ENCODE measurements around the gene PAFAH1B1.
"Not testable (repeated sequence)": the region's sequence is repeated elsewhere in the genome, so short reads cannot be mapped to it uniquely, and the experiment has no call there.

The PAFAH1B1 gene

DNA sequence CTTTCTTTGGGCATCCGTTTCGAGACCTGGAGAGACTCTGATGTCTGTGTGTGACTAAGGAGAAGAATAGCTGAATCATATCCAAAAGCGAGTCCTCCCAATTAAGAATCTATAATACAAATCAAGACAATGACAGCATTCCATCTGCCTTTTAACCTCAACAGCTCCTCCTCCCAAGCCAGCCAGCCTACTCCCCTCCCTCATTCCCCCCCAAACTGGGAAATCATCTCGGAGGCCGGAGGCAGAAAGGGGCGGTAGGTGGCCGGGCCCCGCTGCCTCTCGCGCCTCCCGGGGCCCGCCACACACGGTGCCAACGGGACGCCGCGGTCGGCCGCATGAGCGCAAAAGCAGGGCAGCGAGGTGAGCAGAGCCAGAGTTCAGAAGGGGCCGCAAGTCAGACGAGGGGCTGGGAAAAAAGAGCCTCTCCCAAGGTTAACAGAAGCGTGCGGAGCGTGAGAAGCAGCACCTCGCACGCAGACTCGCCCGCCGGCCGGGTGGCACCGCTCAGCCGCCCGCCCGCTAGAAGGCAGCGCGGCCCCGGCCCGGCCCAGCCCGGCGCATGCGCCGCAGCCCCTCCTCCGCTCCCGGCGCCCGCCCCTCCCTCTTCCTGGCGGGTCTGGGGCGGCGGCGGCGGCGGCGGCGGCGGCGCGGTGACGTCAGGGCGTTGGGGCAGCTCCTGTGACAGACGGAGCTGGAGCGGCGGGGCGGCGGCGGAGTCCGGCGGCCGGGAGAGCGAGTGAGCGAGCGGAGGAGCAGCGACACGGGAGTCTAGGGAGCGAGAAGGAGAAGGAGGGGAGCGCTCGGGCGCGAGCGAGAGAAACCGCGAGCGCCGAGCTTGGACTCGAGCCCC is at the start of gene PAFAH1B1:
PAFAH1B1 (plus strand) TSS at position 684 of the 850 bp plus-strand sequence. CDS start 44,635 bp downstream, outside the sequence.
- peak; percentile 92 to 93 for DNase-seq

DNA sequence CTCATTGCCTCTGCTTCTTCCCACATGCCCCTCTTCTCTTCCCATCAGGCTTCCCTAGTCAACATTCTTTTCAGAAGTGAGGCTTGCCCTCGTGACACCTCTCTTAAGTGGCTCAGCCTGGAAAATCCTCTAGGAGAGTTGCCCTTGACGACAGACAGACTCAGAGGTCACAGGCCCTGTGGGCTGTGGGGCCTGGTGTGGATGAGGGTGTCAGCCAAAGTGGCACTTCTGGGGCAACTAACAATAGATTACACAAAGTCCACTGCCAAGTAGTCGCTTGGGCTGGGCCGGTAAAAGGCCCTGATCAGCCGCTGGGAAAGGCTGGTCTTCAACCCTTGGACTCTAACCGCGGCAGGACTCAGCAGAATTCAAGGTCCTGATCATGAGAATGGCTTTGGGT is 48.1 kb upstream of the PAFAH1B1 start:
- no peak for DNase-seq

DNA sequence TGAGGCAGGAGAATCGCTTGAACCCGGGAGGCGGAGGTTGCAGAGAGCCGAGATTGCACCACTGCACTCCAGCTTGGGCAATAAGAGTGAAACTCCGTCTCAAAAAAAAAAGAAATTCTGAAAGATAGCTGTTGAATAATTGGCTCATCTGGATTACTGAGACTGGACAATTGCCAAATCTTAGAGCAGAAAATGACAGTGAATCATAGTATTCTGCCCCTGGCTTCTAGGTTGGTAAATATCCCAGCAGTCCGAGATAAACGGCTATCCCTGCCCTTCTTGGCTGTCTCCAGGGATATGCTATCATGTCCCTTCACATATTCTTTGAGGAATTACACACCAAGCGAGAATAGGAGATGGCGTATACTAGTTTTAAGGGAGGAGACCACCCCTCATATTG is 46.3 kb upstream of the PAFAH1B1 start:
- DNase-seq = no peak

DNA sequence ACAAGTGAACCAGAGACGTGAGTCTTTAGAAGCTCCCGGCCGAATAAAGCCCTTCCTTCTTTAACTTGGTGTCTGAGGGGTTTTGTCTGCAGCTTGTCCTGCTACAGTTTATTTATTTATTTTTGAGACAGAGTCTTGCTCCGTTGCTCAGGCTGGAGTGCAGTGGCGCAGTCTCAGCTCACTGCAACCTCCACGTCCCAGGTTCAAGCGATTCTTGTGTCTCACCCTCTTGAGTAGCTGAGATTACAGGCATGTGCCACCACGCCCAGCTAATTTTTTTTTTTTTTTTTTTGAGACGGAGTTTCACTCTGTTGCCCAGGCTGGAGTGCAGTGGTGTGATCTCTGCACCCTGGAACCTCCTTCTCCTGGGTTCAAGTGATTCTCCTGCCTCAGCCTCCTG is 45.4 kb upstream of the PAFAH1B1 start:
- not testable (repeated sequence) for DNase-seq

DNA sequence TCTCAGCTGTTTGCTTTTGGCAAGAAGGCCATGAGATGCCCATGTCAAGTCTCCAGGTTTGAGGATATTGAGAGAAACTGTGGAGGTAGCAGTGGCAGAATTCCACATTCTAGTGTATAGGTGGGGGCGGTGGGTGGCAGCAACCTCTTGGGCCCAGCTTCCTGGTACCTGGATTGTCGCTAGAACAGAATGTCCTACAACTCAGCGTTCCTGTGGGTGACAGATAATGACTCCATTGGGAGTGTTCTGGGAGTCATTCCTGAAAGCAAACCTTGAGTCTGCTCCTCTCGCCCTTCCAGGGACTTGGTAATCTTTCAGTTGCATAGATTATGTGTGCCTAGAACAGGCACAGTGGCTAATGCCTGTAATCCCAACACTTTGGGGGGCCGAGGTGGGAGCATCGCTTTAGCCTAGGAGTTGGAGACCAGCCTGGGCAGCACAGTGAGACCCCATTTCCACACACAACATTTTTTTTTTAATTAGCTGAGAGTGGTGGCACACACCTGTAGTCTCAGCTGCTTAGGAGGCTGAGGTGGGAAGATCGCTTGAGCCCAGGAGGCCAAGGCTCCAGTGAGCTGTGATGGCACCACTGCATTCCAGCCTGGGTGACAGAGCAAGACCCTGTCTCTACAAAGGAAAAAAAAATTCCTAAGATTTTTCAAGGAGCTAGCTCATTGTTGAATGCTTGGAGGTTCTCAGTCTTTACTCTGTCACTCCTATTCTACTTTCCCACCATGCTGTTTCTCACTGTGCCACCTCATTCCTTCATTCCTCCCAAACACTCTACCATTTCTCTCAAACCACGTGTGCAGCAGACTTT is 43.9 kb upstream of the PAFAH1B1 start:
- DNase-seq = no peak

DNA sequence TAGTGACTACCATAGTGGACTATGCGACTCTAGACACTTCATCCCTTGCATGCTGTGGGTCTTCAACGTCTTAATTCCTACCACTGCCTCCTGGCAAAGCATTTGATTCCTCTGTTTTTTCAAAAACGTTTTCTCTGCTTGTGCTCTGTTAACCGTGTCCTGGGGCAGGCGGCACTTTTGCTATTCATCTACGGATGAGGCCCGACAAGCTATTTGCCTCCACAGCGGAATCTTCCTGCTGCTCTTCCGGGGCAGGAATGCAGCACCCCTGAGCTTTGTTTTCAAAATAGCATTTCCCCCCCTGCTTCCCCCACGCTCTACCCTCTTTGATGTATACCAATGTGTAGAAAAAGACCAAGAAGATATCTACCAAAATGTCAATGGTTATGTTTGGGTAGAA is 42.0 kb upstream of the PAFAH1B1 start:
- no peak for DNase-seq

DNA sequence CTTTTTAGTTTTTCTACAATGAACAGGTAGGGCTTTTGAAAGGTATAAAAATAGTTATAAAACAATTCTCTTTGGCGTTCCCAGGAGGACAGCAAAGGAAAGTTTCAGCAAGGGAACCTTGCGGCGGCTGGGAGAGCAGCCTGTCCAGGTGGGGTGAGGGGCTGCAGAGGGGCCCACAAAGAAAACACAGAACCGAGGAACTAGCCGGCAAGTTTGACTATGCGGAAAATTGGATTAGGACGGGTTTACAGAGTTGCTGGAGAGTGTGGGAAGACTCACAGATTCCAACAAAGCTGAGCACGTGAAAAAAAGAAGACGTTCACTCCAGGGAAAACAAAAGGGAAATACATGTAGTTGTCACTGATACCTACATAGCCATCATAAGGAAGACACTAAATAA is 41.5 kb upstream of the PAFAH1B1 start:
- no peak for DNase-seq

DNA sequence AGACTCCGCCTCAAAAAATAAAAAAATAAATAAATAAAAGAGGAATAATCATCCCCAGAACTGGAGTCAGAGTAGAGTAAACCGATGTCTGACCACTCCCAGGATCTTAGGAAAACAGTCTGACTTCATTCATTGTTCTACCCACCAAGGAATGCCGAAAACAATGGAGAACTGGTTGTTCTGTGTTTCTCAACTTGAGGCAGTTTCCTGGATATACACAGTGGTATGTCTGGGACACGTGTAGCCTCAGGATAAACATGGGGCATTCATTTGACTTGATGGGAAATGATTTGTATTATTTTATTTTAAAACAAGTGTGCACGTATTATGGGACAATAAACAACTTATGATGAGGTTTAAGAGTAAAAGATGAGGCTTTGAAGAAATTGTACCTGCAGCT is 32.8 kb upstream of the PAFAH1B1 start:
- no peak for DNase-seq

DNA sequence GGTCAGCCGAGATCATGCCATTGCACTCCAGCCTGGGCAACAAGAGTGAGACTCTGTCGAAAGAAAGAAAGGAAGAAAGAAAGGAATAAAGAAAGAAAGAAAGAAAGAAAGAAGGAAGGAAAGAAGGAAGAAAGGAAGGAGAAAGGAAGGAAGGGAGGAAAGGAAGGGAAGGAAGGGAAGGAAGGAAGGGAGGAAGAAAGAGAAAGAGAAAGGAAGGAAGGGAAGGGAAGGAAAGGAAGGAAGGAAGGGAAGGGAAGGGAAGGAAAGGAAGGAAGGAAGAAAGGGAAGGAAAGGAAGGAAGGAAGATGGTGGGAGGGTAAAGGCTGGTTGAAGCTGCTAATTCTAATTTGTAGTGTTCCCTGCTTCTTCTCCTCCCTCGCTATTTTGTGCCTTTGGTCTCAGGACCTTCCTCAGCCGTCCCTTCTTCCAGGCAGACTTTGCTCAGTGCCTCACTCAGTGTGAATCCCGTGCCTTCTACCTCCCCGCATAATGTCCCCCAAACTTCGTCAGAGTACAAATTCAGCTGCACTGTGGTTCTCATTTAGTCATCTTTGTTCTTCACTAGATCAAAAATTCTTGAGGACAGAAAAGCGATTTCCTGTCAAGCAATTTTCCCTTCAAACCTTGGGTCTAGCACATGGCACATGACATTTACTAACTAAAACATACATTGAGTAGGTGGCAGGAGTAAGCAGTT is 31.1 kb upstream of the PAFAH1B1 start:
- no peak for DNase-seq

DNA sequence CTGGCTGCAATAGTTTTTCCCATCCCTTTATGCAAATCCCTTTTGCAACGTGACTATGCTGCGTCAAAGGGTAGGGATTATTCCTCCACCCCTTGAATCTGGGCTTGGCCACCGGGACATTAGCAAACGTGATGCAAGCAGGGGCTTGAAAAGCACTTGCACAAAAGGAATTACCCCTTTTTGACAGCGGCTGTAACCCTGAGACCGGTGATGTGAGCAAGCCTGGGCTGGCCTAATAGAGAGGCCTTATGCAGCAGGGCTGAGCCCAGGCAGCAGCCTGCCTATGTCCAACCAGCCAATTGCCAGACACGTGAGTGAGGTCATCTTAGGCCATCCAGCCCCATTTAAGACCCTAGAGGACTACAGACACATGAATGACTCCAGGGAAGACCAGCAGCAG is 30.4 kb upstream of the PAFAH1B1 start:
- no peak for DNase-seq

DNA sequence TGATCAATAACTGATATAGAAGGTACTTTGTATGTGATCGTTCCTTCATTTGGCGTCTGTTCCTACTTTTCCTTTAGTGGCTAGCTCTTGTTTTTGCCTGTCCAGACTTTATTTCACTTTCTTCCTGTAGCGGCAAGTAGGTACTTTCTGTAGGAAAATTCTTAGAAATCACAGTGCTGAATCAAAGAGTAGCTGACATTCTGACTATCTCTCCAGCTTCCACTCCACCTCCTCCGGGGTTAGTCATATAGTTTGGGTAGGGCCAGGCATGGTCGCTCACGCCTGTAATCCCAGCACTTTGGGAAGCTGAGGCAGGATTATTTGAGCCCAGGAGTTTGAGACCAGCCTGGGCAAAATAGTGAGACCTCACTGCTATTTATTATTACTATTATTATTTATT is 29.9 kb upstream of the PAFAH1B1 start:
- no peak for DNase-seq

DNA sequence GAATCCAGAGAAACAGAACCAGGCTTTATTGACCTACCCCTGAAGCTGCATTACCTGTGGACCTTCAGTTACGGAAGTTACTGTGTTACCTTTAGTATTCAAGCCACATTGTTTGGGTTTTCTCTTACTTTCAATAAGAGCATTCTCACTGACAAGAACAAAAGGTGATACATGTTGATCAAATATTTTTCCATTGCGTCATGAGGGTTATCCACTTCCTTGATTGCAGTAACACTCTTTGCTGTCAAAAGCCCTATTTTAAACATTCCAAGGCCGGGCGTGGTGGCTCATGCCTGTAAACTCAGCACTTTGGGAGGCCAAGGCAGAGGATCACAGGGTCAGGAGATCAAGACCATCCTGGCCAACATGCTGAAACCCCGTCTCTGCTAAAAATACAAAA is 28.6 kb upstream of the PAFAH1B1 start:
- no peak for DNase-seq

DNA sequence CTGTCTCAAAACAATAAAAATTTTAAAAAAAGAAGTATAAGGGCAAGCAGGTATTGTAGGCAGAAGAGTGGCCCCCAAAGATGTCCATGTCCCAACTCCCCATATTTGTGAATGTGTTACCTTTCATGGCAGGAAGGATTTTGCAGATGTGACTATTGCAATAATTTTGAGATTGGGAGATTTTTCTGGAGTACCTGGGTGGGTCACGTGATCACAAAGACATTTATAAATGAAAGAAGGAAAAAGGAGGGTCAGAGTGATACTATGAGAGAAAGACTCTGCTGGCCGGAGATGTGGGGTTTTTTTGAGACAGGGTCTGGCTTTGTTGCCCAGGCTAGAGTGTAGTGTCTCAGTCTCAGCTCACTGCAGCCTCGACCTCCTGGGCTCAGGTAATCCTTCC is 27.4 kb upstream of the PAFAH1B1 start:
- no peak for DNase-seq

DNA sequence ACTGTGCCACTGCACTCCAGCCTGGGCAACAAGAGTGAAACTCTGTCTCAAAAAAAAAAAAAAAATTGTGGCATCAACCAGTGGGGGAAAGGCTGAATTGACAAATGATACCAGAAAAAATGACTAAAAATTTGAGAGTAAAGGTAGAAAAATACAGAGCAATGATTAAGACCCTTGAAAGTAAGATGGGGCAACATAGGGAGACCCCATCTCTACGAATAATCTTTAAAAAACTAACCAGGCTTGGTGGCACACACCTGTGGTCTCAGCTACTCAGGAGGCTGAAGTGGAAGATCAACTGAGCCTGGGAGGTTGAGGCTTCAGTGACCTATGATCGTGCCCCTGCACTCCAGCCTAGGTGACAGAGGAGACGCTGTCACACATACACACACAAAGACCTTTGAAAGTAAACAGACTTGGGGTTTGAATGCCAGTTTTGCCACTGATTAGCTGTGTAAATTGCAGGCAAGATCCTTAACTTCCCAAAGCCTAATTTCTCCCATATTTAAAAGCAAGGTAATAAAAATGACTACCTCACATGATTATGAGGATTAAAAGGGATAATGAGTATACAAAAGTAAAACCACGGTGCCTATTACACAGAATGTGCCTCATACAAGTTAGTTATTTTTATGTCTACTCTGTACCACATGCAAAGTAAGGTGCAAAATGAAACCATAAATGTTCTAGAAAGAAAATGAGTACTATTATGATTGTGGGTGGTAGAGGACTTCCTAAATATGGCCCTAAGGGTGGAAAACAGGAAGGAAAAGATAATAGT is 21.7 kb upstream of the PAFAH1B1 start:
- no peak for DNase-seq

DNA sequence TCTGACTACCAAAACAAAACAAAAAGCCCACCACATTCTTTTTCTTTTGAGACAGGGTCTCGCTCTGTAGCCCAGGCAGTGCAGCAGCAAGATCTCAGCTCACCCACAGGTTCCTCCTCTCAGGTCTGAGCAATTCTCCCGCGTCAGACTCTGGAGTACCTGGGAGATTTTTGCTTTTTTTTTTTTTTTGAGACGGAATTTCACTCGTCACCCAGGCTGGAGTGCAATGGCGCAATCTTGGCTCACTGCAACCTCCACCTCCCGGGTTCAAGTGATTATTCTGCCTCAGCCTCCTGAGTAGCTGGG is 21.2 kb upstream of the PAFAH1B1 start:
- not testable (repeated sequence) for DNase-seq

DNA sequence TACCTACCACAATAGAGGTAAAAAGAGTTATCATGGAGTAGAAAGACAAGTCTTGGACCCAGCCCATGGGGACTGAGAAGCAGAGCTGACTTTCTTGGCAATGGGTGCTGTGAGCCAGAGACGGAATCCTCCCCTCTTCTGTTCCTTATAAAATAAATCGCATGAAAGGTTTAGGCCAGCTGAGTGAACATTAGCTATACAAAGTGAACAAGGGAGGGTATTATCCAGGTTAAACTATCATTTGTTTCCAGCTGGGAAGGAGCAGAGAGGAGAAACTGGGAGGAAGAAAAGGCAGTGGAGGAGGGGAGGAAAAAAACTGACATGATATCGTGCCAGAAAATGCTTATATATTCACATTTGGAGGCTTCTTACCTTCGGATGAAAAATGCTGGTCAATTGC is 13.3 kb upstream of the PAFAH1B1 start:
- no peak for DNase-seq

DNA sequence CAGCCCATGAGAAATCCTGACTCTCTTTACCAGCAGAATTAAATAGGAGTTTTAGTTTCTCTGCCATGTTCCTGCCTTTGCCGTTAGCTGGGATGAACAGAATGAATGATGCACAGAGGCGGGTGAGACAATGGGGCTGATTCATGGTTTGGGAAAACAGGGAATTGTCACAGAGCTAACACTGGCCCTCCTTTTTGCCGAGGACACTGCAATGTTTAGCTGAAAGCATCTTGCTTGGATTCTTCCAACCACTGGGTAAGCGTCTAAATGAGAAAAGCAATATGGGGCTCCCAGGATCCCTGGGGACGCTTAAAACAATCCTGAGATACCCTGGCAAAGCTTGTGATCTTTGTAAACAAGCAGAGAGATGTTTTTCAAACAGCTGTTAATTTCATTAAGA is 12.8 kb upstream of the PAFAH1B1 start:
- no peak for DNase-seq

DNA sequence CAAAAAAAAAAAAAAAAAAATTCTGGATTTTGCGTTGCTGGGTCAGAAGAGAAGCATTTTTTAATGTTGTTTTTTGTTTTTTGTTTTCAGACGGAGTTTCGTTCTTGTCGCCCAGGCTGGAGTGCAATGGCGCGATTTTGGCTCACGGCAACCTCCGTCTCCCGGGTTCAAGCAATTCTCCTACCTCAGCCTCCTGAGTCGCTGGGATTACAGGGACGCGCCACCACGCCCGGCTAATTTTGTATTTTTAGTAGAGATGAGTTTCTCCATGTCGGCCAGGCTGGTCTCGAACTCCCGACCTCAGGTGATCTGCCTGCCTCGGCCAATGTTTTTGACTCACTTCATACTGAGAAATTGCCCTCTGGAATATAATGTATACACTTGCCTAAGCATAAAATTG is 11.0 kb upstream of the PAFAH1B1 start:
- DNase-seq = no peak

DNA sequence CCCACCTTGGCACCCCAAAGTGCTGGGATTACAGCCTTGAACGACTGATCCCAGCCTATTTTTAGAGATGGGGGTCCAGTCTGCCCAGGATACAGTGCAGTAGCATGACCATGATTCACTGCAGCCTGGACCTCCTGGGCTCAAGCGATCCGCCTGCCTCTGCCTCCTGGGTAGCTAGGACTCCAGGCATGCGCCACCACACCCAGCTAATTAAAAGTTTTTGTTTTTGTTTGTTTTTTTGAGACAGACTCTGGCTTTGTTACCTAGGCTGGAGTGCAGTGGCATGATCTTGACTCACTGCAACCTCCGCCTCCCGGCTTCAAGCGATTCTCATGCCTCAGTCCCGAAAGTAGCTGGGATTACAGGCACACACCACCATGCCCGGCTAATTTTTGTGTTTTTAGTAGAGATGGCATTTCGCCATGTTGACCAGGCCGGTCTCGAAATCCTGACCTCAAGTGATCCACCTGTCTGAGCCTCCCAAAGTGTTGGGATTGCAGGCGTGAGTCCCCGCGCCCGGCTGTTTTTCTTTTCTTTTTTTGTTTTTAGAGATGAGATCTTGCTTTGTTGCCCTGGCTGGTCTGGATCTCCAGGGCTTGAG is 2.3 kb upstream of the PAFAH1B1 start:
- no peak for DNase-seq

DNA sequence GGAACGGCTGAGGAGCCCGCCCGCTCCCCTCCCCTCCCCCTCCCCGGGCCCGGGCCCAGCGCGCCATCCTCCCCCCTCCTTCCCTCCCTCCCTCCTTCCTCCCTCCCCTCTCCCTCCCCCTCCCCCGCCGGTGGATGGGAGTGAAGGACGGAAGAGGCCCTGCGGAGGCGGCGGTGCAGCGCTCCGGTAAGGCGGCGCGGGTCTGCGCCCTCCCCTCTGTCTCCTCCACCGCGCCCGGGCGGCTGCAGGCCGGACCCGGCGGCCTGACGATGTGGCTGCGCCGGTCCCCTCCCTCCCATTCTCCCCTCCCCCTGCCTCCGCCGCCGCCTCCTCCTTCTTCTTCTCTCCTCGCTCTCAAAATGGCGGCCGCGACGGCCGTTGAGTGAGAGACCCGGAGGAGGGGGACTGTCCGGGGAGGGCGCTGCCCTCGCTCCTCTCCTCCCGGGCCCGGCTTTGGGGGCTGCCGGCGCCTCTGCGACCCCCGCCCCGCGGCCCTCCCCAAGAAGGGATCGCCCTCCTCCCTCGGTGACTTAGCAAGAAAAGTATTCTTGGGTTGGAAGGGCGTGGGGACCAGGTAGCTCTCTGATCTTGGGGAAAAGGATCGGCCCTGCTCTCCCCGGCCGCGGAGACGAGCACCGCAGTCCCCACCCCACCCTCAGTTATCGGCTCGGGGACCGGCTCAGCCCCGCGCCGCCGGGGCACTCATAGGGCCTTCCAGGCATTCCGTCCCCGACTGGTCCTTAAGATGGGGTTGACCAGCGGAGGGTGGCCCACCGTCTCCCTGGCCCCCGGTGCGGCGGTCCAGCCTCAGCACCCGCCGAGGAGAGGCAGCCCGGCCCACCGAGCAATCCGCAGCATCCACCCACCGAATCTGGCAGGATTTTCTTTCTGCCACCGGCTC is 617 bp downstream of the PAFAH1B1 start:
- DNase-seq = peak; percentile 82 to 84
